Keratinocyte (primary cell): ENCODE data around the gene MYO7B. TPM values are rescaled to one million over a fixed set of nuclear protein-coding genes. Genes with fewer than 3 reads are reported as not detected.

ENCODE experiments used
- DNase-seq: peaks from one replicate; pipeline ENCODE4 v3.0.0-alpha.2; 2011; ENCODE audit warnings: low read depth, missing footprints, low spot score
- FAIRE-seq: peaks from 2 replicates; lab custom pipeline; 2011; peaks lifted over from hg19 to GRCh38; lab: Jason Lieb, UNC
- H2AFZ ChIP-seq: 2 replicates; pipeline ENCODE4 v1.6.0; 2012; ENCODE audit warnings: low read length, control low read depth, inconsistent platforms; ENCODE audit not compliant: control insufficient read depth
- H3K27ac ChIP-seq: 2 replicates; pipeline ENCODE4 v1.5.1; 2011; ENCODE audit warnings: low read length; ENCODE audit not compliant: control insufficient read depth, insufficient read depth
- H3K27me3 ChIP-seq: 3 replicates; pipeline ENCODE4 v1.6.0; 2011; ENCODE audit warnings: low read length; ENCODE audit not compliant: control insufficient read depth, insufficient read depth; ENCODE audit errors: extremely low read depth
- H3K36me3 ChIP-seq, 2 experiments: 2 replicates in 1 of 2; 3 replicates in 1 of 2; pipeline ENCODE4 v1.5.1; 2011; ENCODE audit warnings: low read length in 2 of 2, mild to moderate bottlenecking in 1 of 2; ENCODE audit not compliant: control insufficient read depth in 2 of 2, insufficient read depth in 2 of 2; ENCODE audit errors: extremely low read depth in 1 of 2
- H3K4me1 ChIP-seq: 3 replicates; pipeline ENCODE4 v1.5.1; 2011; ENCODE audit warnings: low read length; ENCODE audit not compliant: control insufficient read depth, insufficient read depth; ENCODE audit errors: extremely low read depth
- H3K4me2 ChIP-seq: 3 replicates; pipeline ENCODE4 v1.6.0; 2011; ENCODE audit warnings: low read depth, low read length; ENCODE audit not compliant: control insufficient read depth, insufficient read depth; ENCODE audit errors: extremely low read depth
- H3K4me3 ChIP-seq, 3 experiments: fragments of 200-600 bp in 1 of 3; sonication (generic) in 1 of 3; 2 replicates in 2 of 3; 3 replicates in 1 of 3; pipeline ENCODE4 v1.5.1; 2011 to 2016; ENCODE audit warnings: low read length in 3 of 3, mild to moderate bottlenecking in 3 of 3, control low read depth in 2 of 3, inconsistent platforms in 1 of 3, low read depth in 1 of 3, mixed read lengths in 1 of 3, mixed run types in 1 of 3, moderate library complexity in 1 of 3; ENCODE audit not compliant: control insufficient read depth in 2 of 3, insufficient read depth in 2 of 3; ENCODE audit errors: extremely low read depth in 1 of 3
- H3K79me2 ChIP-seq: 2 replicates; pipeline ENCODE4 v1.6.0; 2012; ENCODE audit warnings: low read length; ENCODE audit not compliant: control insufficient read depth, insufficient read depth
- H3K9ac ChIP-seq: 3 replicates; pipeline ENCODE4 v1.6.0; 2011; ENCODE audit warnings: low read length; ENCODE audit not compliant: control insufficient read depth, insufficient read depth; ENCODE audit errors: extremely low read depth
- H3K9me1 ChIP-seq: 3 replicates; pipeline ENCODE4 v1.6.0; 2011; ENCODE audit warnings: low read length; ENCODE audit not compliant: control insufficient read depth, insufficient read depth; ENCODE audit errors: extremely low read depth
- H3K9me3 ChIP-seq: 2 replicates; pipeline ENCODE4 v1.5.1; 2012; ENCODE audit warnings: low read depth, low read length; ENCODE audit not compliant: control insufficient read depth
- H4K20me1 ChIP-seq: 3 replicates; pipeline ENCODE4 v1.6.0; 2011; ENCODE audit warnings: low read length; ENCODE audit not compliant: control insufficient read depth, insufficient read depth; ENCODE audit errors: extremely low read depth
- CTCF ChIP-seq, 3 experiments: IDR thresholded peaks in 1 of 3; conservative IDR thresholded peaks in 1 of 3; optimal IDR thresholded peaks in 1 of 3; 2 replicates in 2 of 3; 3 replicates in 1 of 3; pipeline versions ENCODE3 to v1.5.1; 2011; ENCODE audit warnings: low read length in 3 of 3, mild to moderate bottlenecking in 3 of 3, moderate library complexity in 2 of 3, control low read depth in 1 of 3, inconsistent platforms in 1 of 3; ENCODE audit not compliant: insufficient read depth in 2 of 3; ENCODE audit errors: extremely low read depth in 1 of 3
- EZH2 ChIP-seq: IDR thresholded peaks from one replicate; pipeline ENCODE4 v1.6.1; 2012; ENCODE audit warnings: inconsistent platforms, mild to moderate bottlenecking, low read length, moderate library complexity
- dilution Hi-C: fragments of 300-500 bp; cut with MboI; formaldehyde crosslinking; loops from one replicate; pipeline ENCODE4 v1.7.0; 2020; ENCODE audit warnings: low sequenced_read_pairs; ENCODE audit not compliant: extremely low pct_ligation_motif_present
- polyA plus RNA-seq, 5 experiments: library from polyadenylated mRNA; depleted of rRNA in 3 of 5; stranded (reverse) in 3 of 5; stranded (forward) in 1 of 5; unstranded in 1 of 5; fragments of >200 nt; gene quantifications; 1 replicate in 1 of 5; 2 replicates in 3 of 5; 3 replicates in 1 of 5; pipeline versions ENCODE4 v1.2.1 to v1.2.3, GENCODE V29; 2011 to 2012; ENCODE audit warnings: missing spikeins in 2 of 5, low read depth in 1 of 5, low replicate concordance in 1 of 5

MYO7B gene
- polyA plus RNA-seq, 1 donor (not counting 4 experiments of a cell fraction or from before 2014, with no cell fraction given) = not detected

GRCh38 chr2:127565261-127566138, 30.0 kb downstream of the MYO7B start:
- H3K4me3 ChIP-seq = no peak overlapping the region
- TF ChIP-seq CTCF (optimal IDR thresholded peaks at IDR 0.05 in 1 of 3, IDR thresholded peaks at IDR 0.05 in 1 of 3, conservative IDR thresholded peaks at IDR 0.05 in 1 of 3; ENCODE audit: extremely low read depth in 1 of 3, insufficient read depth in 2 of 3, low read length in 3 of 3) = no peak
- TF ChIP-seq EZH2 = no peak
- no peaks in the 10 kb centered on the region for H3K36me3 ChIP-seq
- H4K20me1 ChIP-seq = no peaks in the 10 kb centered on the region
- H3K9me3 ChIP-seq = no peaks in the 10 kb centered on the region
- H3K27ac ChIP-seq = no peak overlapping the region
- peaks cover 3% of the 10 kb centered on the region for H3K27me3 ChIP-seq
- no peak overlapping the region for H3K9ac ChIP-seq
- DNase-seq = no peak
- no peaks in the 10 kb centered on the region for H3K79me2 ChIP-seq
- no peak overlapping the region for H2AFZ ChIP-seq
- peaks cover 2% of the 10 kb centered on the region for H3K9me1 ChIP-seq
- FAIRE-seq = no peak
- H3K4me1 ChIP-seq = no peaks in the 10 kb centered on the region
- no peak overlapping the region for H3K4me2 ChIP-seq
- dilution Hi-C loops = no loop called here

- Histone ChIP-seq H3K27me3 (peaks cover 3% of the 10 kb centered on the region), H3K4me2 (no peak overlapping the region), H3K9ac (no peak overlapping the region), H3K4me1 (no peaks in the 10 kb centered on the region), H4K20me1 (no peaks in the 10 kb centered on the region), H3K27ac (no peak overlapping the region), H3K9me3 (no peaks in the 10 kb centered on the region), H3K4me3 (no peak overlapping the region), H3K79me2 (no peaks in the 10 kb centered on the region), H3K9me1 (peaks cover 2% of the 10 kb centered on the region), H2AFZ (no peak overlapping the region), H3K36me3 (no peaks in the 10 kb centered on the region)
- dilution Hi-C loops = no loop called here
- TF ChIP-seq EZH2 (no peak), CTCF (optimal IDR thresholded peaks at IDR 0.05 in 1 of 3, IDR thresholded peaks at IDR 0.05 in 1 of 3, conservative IDR thresholded peaks at IDR 0.05 in 1 of 3; ENCODE audit: extremely low read depth in 1 of 3, insufficient read depth in 2 of 3, low read length in 3 of 3) (no peak)
- no peak for DNase-seq
- no peak for FAIRE-seq
These were observed 30.6 kb downstream of the MYO7B start for GRCh38 chr2:127566139-127566417.
